NCI-H2029 (cell line): ENCODE results near the gene VDR.

Source experiments
- DNase-seq: peaks from one replicate; lab custom pipeline; 2025; lab: John Stamatoyannopoulos, UW

The VDR gene

GRCh38 chr12:47793015-47793681, 111.6 kb downstream of the VDR start:
- DNase-seq, result no peak

- no peak for DNase-seq
Observed at GRCh38 chr12:47791874-47792273, 112.9 kb downstream of the VDR start.
